Chondrocyte (in vitro differentiated cells): ENCODE data around the gene XRCC5. TPM values are rescaled to one million over a fixed set of nuclear protein-coding genes. Genes with fewer than 3 reads are reported as not detected.

Experiments used
- DNase-seq: peaks from one replicate; pipeline ENCODE4 v3.0.0; 2021; ENCODE audit warnings: mixed read lengths, low spot score
- H3K27ac Mint-ChIP-seq: one replicate; pipeline ENCODE4 v1.8.0; 2021; ENCODE audit warnings: mild to moderate bottlenecking, moderate library complexity, mixed read lengths; ENCODE audit not compliant: unreplicated experiment
- H3K27me3 Mint-ChIP-seq: 2 replicates; pipeline ENCODE4 v1.8.0; 2021; ENCODE audit warnings: low read depth, mixed read lengths
- H3K36me3 Mint-ChIP-seq: 2 replicates; pipeline ENCODE4 v1.8.0; 2021; ENCODE audit warnings: low read depth, mixed read lengths
- H3K4me1 Mint-ChIP-seq: 2 replicates; pipeline ENCODE4 v1.8.0; 2021; ENCODE audit warnings: low read depth, mild to moderate bottlenecking, mixed read lengths
- H3K4me3 Mint-ChIP-seq: one replicate; pipeline ENCODE4 v1.8.0; 2021; ENCODE audit warnings: mild to moderate bottlenecking, moderate library complexity, mixed read lengths; ENCODE audit not compliant: unreplicated experiment
- H3K9me3 Mint-ChIP-seq: 2 replicates; pipeline ENCODE4 v1.8.0; 2021; ENCODE audit warnings: low read depth, mixed read lengths
- CTCF ChIP-seq: fragments of 200-600 bp; sonication (generic); IDR thresholded peaks from 2 replicates; pipeline ENCODE4 v1.5.0; 2021; ENCODE audit warnings: antibody characterized with exemption, mild to moderate bottlenecking, moderate library complexity
- total RNA-seq: library from RNA; stranded (reverse); gene quantifications from 3 replicates; pipeline ENCODE4 v1.2.1, GENCODE V29; 2021

XRCC5 gene
- total RNA-seq, 1 donor from 2014 or later = 154 TPM

DNA sequence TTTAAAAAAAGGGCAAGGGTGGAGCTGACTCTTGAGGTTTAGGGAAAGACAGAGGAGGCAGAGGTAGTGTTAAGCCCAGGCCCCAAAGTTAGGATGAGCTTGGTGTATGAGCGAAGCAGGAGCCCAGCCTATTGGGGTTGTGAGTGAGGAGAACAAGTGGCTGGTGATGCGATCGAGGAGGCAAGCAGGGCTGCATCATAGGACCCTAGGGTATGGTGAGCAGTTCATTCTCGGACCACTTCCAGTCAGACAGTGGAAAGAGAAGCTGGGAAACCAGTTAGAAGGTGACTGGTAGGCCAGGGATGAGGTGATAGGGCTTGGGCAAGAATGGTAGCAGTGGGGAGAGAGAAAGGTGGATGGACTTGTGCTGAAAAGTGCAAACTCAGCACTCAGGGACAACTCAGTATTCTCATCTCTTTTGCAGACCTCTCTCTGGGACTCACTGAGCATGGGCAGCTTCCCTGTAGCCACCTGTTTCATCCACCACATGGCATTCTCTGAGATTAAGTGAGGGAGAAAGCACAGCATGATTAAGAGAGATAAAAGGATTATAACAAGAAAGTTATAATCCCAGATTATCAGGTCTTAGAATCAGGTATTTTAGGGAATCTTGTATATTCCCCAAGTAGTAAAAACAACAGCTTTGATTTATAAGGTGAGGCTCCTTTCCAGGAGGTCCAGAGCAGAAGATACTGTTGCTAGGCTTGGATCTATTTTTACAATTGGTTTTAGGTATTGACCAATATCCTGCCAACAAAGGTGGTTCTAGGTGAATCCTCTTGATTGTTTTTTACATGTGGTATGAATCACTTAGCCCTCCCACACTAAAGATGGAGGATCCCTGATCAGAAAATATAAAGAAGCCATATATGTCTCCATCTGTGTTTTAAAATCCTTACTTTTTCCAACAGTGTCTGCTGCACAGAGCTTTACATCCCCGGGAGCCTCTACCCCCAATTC lies 38.3 kb downstream of the XRCC5 start:
- peak overlapping the region; percentile 23 for H3K27ac Mint-ChIP-seq
- TF ChIP-seq CTCF = no peak
- no peak for DNase-seq
- H3K4me3 Mint-ChIP-seq = no peak overlapping the region
- H3K36me3 Mint-ChIP-seq = peaks cover 33% of the 10 kb centered on the region
- peaks cover 24% of the 10 kb centered on the region for H3K4me1 Mint-ChIP-seq
- no peaks in the 10 kb centered on the region for H3K27me3 Mint-ChIP-seq
- H3K9me3 Mint-ChIP-seq = no peaks in the 10 kb centered on the region

- H3K9me3 Mint-ChIP-seq = no peaks in the 10 kb centered on the region
- TF ChIP-seq CTCF = no peak
- no peak overlapping the region for H3K27ac Mint-ChIP-seq
- no peak overlapping the region for H3K4me3 Mint-ChIP-seq
- peaks cover 32% of the 10 kb centered on the region for H3K36me3 Mint-ChIP-seq
- no peaks in the 10 kb centered on the region for H3K27me3 Mint-ChIP-seq
- H3K4me1 Mint-ChIP-seq = peaks cover 19% of the 10 kb centered on the region
- no peak for DNase-seq
Measured at GRCh38 chr2:216148983-216149382, 39.8 kb downstream of the XRCC5 start.

GRCh38 chr2:216149741-216150140 lies 40.6 kb downstream of the XRCC5 start:
- Mint-ChIP-seq H3K27me3 (no peaks in the 10 kb centered on the region), H3K27ac (no peak overlapping the region), H3K4me3 (no peak overlapping the region), H3K9me3 (no peaks in the 10 kb centered on the region), H3K4me1 (peaks cover 19% of the 10 kb centered on the region), H3K36me3 (peaks cover 34% of the 10 kb centered on the region)
- DNase-seq = no peak
- no peak for TF ChIP-seq CTCF

DNA sequence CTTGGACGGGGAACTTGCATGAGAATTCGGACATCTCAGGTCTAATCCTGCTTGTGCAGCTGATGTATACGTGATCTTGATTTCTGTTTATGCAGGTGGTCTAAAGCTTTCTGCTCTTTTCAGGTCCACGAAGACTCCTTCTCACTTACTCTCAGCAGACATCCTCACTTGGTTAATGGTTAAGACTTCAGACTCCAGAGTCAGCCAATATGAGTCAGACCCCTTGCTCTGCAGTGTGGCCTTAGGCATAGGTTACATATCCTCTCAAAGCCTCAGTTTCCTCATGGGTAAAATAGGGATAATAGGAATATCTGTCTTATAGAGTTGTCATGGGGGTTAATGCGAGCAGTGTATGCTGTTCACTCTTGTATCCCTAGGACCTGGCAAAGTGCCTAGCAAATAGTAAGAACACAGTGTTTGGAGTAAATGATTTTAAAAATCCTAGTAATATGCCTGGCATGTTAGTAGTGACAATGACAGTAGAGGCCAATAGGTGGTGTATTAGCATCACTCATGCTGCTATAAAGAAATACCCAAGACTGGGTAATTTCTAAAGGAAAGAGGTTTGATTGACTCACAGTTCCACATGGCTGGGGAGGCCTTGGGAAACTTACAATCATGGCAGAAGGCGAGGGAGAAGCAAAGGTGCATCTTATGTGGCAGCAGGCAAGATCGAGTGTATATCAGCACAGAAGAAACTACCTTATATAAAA lies 42.3 kb downstream of the XRCC5 start:
- peaks cover 42% of the 10 kb centered on the region for H3K36me3 Mint-ChIP-seq
- H3K9me3 Mint-ChIP-seq = no peaks in the 10 kb centered on the region
- peak overlapping the region; percentile 66 for H3K27ac Mint-ChIP-seq
- peak; percentile 71 for TF ChIP-seq CTCF
- peaks cover 19% of the 10 kb centered on the region for H3K4me1 Mint-ChIP-seq
- H3K4me3 Mint-ChIP-seq = no peak overlapping the region
- H3K27me3 Mint-ChIP-seq = no peaks in the 10 kb centered on the region
- DNase-seq = no peak

DNA sequence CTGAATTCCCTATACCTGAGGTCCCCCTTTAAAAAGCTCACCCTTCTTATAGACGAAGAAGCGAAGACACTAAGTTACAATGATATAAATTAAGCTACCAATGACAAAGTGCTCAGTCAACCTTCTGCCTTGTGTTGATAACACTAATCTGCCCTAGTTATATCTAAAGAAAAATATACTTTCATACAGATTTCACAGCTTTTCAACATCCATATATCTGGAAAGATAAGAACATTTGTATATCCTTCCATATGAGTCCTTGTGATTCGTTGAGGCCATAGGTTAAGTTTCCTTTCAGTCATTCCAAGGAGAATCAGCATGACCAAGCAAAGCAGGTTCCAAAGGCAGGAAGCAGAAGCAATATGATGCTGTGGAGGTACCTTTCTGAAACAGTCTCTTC lies 46.8 kb downstream of the XRCC5 start:
- no peak overlapping the region for H3K4me3 Mint-ChIP-seq
- no peak for DNase-seq
- no peaks in the 10 kb centered on the region for H3K9me3 Mint-ChIP-seq
- TF ChIP-seq CTCF = no peak
- H3K27me3 Mint-ChIP-seq = no peaks in the 10 kb centered on the region
- peaks cover 18% of the 10 kb centered on the region for H3K4me1 Mint-ChIP-seq
- H3K36me3 Mint-ChIP-seq = peaks cover 30% of the 10 kb centered on the region
- no peak overlapping the region for H3K27ac Mint-ChIP-seq
